ENCODE results near the gene RNF180.

DNA sequence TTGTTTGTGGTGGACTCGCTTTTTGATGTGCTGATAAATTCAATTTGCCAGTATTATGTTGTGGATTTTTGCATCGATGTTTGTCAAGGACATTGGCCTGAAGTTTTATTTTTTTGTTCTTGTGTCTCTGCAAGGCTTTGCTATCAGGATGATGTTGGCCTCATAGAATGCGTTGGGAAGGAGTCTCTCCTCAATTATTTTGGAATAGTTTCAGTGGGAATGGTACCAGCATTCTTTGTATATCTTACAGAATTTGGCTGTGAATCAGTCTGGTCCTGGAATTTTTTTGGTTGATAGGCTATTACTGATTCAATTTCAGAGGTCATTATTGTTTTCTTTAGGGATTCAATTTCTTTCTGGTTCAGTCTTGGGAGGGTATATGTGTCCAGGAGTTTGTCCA lies 198.8 kb downstream of the RNF180 start:
- TF ChIP-seq CTCF (IDR thresholded peaks at IDR 0.05), result no peak
- TF ChIP-seq EZH2 (IDR thresholded peaks at IDR 0.05; ENCODE audit: borderline replicate concordance, insufficient read depth, low read depth, low read length, poor library complexity, severe bottlenecking), result no peak
